OCI-LY7 (cell line): ENCODE measurements around the gene PRAMEF20.

Source experiments
- CTCF ChIP-seq: fragments of 200-600 bp; sonication (generic); conservative IDR thresholded peaks from 2 replicates; pipeline ENCODE4 v1.5.1; 2014; ENCODE audit warnings: mild to moderate bottlenecking, antibody characterized with exemption, low read length, moderate library complexity, mixed read lengths
- EZH2phosphoT487 ChIP-seq: fragments of 200-600 bp; sonication (generic); IDR thresholded peaks from 2 replicates; pipeline ENCODE4 v1.6.1; 2018; ENCODE audit warnings: low read depth, borderline replicate concordance, mild to moderate bottlenecking, mixed run types, antibody characterized with exemption, low read length, moderate library complexity, mixed read lengths

GRCh38 chr1:13443335-13443979 lies 33.2 kb downstream of the PRAMEF20 start:
- no peak for TF ChIP-seq CTCF
- no peak for TF ChIP-seq EZH2phosphoT487
